Activated T-helper 9 cell treated with anti-CD3 and anti-CD28 coated beads, Interleukin-2, amount 50 U/mL, for 16 hours (primary cell): ENCODE results near the gene SEZ6L.
A peak's percentile ranks its signal among the peaks of the same experiment; 100 is the strongest.

Source experiments
- DNase-seq: peaks from one replicate; pipeline ENCODE4 v3.0.0-alpha.2; 2020; ENCODE audit warnings: low read depth

SEZ6L gene

DNA sequence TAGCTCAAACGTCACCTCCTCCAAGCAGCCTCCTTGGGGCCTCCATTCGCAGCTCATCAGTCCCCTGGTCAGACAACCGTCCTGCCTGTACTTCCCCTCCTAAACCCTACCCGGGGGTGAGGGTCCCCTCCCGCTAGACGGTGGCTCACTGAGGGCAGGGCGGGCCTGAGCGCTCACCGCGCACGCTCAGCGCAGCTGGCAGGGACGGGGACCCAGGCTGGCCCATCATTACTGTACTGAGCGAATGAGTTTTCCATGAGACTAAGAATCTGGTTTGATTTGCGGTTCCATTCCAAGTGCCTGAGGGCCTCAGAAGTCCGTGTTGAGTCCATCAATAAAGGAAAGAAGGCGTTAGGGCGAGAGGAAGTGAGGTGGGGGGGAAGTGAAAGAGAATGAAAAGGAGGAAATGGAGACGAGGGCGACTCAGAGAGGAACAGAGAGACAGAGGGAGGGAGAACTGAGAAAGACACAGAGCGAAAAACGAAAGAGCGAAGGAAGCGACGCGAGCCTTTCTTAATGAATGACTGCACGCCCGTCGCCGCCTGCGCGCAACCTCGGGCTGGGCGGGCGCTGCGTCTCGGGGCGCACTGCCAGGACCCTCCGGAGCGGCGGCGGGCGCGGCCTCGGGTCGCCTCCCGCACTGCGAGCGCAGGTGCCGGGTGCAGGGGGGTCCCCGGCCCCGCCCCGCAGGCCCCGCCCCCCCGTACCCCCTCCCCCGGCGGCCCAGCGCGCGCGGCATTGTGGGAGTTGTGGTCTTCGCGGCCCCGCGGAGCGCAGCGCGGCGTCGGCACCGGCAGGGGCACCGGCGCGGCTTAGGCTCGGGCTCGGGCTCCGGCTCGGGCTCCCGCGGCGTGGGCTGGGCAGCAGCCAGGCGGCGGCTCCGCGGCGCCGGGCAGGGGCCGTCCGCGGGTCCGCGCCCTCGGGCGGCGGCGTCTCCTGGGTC is 259.5 kb downstream of the SEZ6L start, which contains the start of gene ASPHD2:
TSS of gene ASPHD2 (plus strand) at position 746 of the 943 bp plus-strand sequence. CDS start 4,356 bp downstream, outside the sequence.
- DNase-seq: peak; percentile 69

DNA sequence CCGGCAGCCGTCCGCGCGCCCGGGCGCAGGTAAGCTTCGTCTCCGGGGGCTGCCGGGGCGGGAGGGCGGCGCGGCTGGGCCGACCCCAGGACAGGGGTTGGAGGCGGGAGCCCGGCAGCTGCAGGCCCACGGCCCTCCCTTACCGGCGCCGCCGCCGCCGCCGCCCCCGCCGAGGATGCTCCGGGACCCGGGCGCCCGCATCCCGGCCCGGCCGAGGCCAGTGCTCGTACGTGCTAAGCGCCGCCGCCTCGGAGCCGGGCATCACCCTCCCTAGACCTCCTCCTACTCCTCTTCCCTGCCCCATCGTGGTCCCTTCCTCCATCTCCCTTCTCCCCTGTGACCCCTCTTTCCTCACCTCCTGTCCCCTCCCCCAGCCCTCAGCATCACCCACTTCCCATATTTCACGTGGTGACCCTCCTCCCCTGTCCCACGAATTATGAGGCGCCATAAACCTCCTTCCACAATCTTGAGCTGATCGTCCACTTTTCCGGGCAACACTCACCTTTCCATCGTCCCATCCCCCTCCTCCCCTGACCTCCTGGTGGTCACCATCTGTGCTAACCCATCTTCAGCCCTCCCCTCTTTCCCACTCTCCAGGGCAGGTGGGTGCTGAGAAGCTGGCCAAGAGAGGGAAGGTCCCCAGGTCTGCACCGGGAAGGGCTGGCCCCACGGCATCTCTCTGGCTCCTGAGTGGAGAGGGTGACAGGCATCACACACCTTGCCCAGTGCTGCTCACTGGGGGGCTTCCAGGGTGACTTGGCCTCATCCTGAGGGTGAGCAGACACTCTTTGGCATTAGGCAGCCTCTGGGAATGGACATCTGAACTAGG is 260.4 kb downstream of the SEZ6L start:
- DNase-seq: no peak

GRCh38 chr22:26430600-26430999 is 261.3 kb downstream of the SEZ6L start:
- DNase-seq: no peak

- no peak for DNase-seq
These were observed 262.2 kb downstream of the SEZ6L start for GRCh38 chr22:26431261-26431995.

GRCh38 chr22:26432619-26433311 is 263.5 kb downstream of the SEZ6L start:
- no peak for DNase-seq
